ENCODE data around the gene SCN11A. TPM values are rescaled to one million over a fixed set of nuclear protein-coding genes. Genes with fewer than 3 reads are reported as not detected.

The SCN11A gene
- total and polyA plus RNA-seq, 2 of the 13 experiments (the other 11 are each of a cell fraction or from before 2014, with no cell fraction given): 0.02 to 0.11 TPM

DNA sequence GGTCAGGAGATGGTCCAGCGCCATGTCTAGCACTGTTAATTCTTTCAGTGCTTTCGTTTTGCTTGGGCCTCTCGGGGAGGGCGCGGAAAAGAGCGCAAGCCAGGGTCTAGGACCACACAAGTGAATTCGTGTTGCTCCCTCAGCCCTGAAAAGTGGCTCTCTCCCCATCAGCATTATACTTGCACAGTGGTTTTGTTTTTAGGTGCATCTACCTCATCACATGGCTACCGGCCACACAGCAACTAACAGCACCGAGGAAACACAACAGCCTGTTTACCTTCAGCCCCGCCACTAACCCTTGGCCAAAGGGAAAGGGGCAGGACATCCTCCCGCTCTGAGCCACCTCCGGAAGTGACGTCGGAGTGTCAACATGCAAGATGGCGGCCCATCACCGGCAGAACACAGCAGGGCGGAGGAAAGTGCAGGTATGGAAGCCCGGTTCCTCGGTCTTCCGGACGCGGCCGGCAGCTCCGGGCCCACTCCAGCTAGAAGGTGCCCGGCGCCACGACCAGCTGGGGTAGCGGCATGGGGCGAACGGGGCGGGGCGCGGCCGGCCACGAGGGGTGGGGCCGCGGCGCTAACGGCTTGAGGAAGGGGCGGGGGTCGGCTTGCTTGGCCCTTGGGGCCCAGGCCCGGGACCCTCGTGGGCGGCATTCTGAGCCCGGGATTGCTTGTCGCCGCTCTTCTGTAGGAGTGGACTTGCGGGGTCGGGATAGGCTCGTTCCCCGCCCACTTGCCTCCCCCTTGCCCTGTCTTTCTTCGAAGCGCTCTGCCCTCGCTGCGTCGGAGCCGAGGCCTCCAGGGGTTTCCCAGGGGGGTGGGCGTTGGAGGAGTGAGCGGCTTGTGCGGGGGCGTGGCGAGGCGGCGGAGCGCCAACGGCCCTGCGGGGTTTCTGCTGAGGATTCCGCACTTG is at the start of gene SCN11A, which contains the start of gene WDR48 (continued):
- no peak for TF ChIP-seq ZNF121 (CRISPR knock-in tag; IDR thresholded peaks at IDR 0.05)
- TF ChIP-seq SYNCRIP (IDR thresholded peaks at IDR 0.05; ENCODE audit: insufficient read depth, low read depth, low read length): no peak
- TF ChIP-seq, protein P1, sequence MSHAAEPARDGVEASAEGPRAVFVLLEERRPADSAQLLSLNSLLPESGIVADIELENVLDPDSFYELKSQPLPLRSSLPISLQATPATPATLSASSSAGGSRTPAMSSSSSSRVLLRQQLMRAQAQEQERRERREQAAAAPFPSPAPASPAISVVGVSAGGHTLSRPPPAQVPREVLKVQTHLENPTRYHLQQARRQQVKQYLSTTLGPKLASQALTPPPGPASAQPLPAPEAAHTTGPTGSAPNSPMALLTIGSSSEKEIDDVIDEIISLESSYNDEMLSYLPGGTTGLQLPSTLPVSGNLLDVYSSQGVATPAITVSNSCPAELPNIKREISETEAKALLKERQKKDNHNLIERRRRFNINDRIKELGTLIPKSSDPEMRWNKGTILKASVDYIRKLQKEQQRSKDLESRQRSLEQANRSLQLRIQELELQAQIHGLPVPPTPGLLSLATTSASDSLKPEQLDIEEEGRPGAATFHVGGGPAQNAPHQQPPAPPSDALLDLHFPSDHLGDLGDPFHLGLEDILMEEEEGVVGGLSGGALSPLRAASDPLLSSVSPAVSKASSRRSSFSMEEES (CRISPR knock-in tag; IDR thresholded peaks at IDR 0.05): peak; percentile 40; the same call in 1 of the 2 replicates
- TF ChIP-seq, protein P2, sequence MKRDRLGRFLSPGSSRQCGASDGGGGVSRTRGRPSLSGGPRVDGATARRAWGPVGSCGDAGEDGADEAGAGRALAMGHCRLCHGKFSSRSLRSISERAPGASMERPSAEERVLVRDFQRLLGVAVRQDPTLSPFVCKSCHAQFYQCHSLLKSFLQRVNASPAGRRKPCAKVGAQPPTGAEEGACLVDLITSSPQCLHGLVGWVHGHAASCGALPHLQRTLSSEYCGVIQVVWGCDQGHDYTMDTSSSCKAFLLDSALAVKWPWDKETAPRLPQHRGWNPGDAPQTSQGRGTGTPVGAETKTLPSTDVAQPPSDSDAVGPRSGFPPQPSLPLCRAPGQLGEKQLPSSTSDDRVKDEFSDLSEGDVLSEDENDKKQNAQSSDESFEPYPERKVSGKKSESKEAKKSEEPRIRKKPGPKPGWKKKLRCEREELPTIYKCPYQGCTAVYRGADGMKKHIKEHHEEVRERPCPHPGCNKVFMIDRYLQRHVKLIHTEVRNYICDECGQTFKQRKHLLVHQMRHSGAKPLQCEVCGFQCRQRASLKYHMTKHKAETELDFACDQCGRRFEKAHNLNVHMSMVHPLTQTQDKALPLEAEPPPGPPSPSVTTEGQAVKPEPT (CRISPR knock-in tag; IDR thresholded peaks at IDR 0.05; ENCODE audit: low read depth): peak; percentile 23; the same call in 1 of the 2 replicates
- TF ChIP-seq ZKSCAN8 (CRISPR knock-in tag; IDR thresholded peaks at IDR 0.05; ENCODE audit: borderline replicate concordance): no peak; the same call in 1 of the 2 replicates
- no peak for TF ChIP-seq FOSL1 (CRISPR knock-in tag; IDR thresholded peaks at IDR 0.05; ENCODE audit: borderline replicate concordance)
- peak; percentile 81 for TF ChIP-seq PHF20 (CRISPR knock-in tag; IDR thresholded peaks at IDR 0.05)
- TF ChIP-seq, protein P3, sequence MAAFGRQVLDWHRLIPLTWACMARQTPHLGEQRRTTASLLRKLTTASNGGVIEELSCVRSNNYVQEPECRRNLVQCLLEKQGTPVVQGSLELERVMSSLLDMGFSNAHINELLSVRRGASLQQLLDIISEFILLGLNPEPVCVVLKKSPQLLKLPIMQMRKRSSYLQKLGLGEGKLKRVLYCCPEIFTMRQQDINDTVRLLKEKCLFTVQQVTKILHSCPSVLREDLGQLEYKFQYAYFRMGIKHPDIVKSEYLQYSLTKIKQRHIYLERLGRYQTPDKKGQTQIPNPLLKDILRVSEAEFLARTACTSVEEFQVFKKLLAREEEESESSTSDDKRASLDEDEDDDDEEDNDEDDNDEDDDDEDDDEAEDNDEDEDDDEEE (CRISPR knock-in tag; IDR thresholded peaks at IDR 0.05): no peak
- no peak for TF ChIP-seq PAWR (CRISPR knock-in tag; IDR thresholded peaks at IDR 0.05; ENCODE audit: borderline replicate concordance)
- TF ChIP-seq ZKSCAN1 (IDR thresholded peaks at IDR 0.05; ENCODE audit: low read length): no peak
- TF ChIP-seq, protein P4, sequence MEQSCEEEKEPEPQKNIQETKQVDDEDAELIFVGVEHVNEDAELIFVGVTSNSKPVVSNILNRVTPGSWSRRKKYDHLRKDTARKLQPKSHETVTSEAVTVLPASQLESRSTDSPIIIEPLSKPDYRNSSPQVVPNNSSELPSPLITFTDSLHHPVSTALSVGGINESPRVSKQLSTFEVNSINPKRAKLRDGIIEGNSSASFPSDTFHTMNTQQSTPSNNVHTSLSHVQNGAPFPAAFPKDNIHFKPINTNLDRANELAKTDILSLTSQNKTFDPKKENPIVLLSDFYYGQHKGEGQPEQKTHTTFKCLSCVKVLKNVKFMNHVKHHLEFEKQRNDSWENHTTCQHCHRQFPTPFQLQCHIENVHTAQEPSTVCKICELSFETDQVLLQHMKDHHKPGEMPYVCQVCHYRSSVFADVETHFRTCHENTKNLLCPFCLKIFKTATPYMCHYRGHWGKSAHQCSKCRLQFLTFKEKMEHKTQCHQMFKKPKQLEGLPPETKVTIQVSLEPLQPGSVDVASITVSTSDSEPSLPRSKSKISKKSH (CRISPR knock-in tag; IDR thresholded peaks at IDR 0.05; ENCODE audit: borderline replicate concordance): no peak
- TF ChIP-seq KDM2A (CRISPR knock-in tag; IDR thresholded peaks at IDR 0.05; ENCODE audit: borderline replicate concordance, low read depth): peak; percentile 81
- no peak for TF ChIP-seq SNRNP70 (IDR thresholded peaks at IDR 0.05; ENCODE audit: low read depth, low read length)
